Testis (tissue), 3 donors: Measurements from ENCODE around the gene HRG. TPM values are rescaled to one million over a fixed set of nuclear protein-coding genes. Genes with fewer than 3 reads are reported as not detected.

Experiments used
- DNase-seq: peaks from one replicate; pipeline ENCODE4 v3.0.0-alpha.2; 2019
- H3K27ac ChIP-seq, 2 donors: fragments of 200-600 bp; sonication (generic); one replicate each; pipeline ENCODE4 v1.5.1; 2019
- H3K27me3 ChIP-seq: fragments of 200-600 bp; sonication (generic); one replicate; pipeline ENCODE4 v1.5.1; 2019
- H3K36me3 ChIP-seq: fragments of 200-600 bp; sonication (generic); one replicate; pipeline ENCODE4 v1.5.1; 2017; ENCODE audit warnings: low read depth; ENCODE audit errors: missing control alignments
- H3K4me1 ChIP-seq: fragments of 200-600 bp; sonication (generic); one replicate; pipeline ENCODE4 v1.5.1; 2019
- H3K4me3 ChIP-seq, 2 donors: fragments of 200-600 bp; sonication (generic); one replicate each; pipeline ENCODE4 v1.5.1; 2017 to 2019
- H3K9me3 ChIP-seq: fragments of 200-600 bp; sonication (generic); one replicate; pipeline ENCODE4 v1.5.1; 2017
- POLR2A ChIP-seq: fragments of 450-650 bp; IDR thresholded peaks from one replicate; pipeline ENCODE4 v1.6.1; 2017; ENCODE audit warnings: antibody characterized with exemption, mild to moderate bottlenecking, moderate library complexity
- WGBS, 2 donors: methylation state at CpG; one replicate each; pipeline ENCODE4 v1.1.5; 2018; 5-methylcytosine and 5-hydroxymethylcytosine counted together
- intact Hi-C: fragments of 100-400 bp; cut with DNase I; formaldehyde crosslinking; loops from one replicate; pipeline ENCODE4 v1.15.1; 2023; ENCODE audit warnings: low total_unique reads
- polyA plus RNA-seq: library from polyadenylated mRNA; stranded (reverse); fragments of 350-450 nt; fragmentation: Illumina TruSeq; extraction: RNeasy Lipid Tissue Mini Kit (QIAGEN cat#74804); gene quantifications from one replicate; pipeline ENCODE4 v1.2.3, GENCODE V29; 2014; ENCODE audit warnings: low read depth, low replicate concordance; ENCODE audit not compliant: insufficient read depth
- small RNA-seq, 2 donors: library from RNA; depleted of rRNA; stranded (forward); fragments of <200 nt; gene quantifications; one replicate each; pipeline ENCODE3, GENCODE V24; 2016
- total RNA-seq, 2 donors: library from RNA; depleted of rRNA; stranded (reverse); fragments of >200 nt; gene quantifications; one replicate each; pipeline ENCODE4 v1.2.3, GENCODE V29; 2016
- TF ChIP-seq, protein P1 (sequence below), 3 experiments: fragments of 450-650 bp in 2 of 3; fragments of 200-600 bp in 1 of 3; sonication (generic) in 1 of 3; IDR thresholded peaks; one replicate each; pipeline ENCODE4 v1.5.1; 2016 to 2019; ENCODE audit warnings: antibody characterized with exemption in 3 of 3, mild to moderate bottlenecking in 2 of 3, moderate library complexity in 1 of 3

The HRG gene
- total and polyA plus RNA-seq, 3 donors from 2014 or later, result 0.16 TPM; not detected in 2

DNA sequence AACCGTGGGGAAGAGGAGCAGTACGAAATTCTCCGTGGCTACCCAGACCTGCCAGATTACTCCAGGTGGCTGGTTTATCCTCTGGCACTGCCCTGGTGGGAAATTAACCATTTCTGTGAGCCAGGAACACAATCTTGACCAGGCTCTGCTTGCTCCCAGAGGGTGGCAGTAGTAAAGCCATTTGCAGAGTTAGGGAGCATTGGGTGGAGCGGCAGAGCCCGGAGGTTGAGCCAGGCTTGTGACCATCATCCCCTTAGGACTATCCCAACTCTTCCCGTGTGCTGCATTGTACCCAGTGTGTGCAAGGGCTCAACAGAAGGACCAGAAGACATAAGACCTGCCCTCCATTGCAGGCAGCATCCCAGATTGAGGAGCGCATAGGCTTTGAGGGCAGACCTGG lies 56.6 kb downstream of the HRG start:
- Histone ChIP-seq H3K9me3 (no peaks in the 10 kb centered on the region), H3K36me3 (no peaks in the 10 kb centered on the region), H3K4me3 (no peak overlapping the region), H3K4me1 (no peaks in the 10 kb centered on the region), H3K27ac (no peak overlapping the region), H3K27me3 (no peaks in the 10 kb centered on the region)
- DNase-seq, result no peak
- intact Hi-C loops, result no loop called here
- WGBS, 2 donors, result 52 to 63% methylated on average over 5 to 7 of the region's 7 CpGs
- no peak for TF ChIP-seq POLR2A
- TF ChIP-seq, protein P1, sequence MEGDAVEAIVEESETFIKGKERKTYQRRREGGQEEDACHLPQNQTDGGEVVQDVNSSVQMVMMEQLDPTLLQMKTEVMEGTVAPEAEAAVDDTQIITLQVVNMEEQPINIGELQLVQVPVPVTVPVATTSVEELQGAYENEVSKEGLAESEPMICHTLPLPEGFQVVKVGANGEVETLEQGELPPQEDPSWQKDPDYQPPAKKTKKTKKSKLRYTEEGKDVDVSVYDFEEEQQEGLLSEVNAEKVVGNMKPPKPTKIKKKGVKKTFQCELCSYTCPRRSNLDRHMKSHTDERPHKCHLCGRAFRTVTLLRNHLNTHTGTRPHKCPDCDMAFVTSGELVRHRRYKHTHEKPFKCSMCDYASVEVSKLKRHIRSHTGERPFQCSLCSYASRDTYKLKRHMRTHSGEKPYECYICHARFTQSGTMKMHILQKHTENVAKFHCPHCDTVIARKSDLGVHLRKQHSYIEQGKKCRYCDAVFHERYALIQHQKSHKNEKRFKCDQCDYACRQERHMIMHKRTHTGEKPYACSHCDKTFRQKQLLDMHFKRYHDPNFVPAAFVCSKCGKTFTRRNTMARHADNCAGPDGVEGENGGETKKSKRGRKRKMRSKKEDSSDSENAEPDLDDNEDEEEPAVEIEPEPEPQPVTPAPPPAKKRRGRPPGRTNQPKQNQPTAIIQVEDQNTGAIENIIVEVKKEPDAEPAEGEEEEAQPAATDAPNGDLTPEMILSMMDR (IDR thresholded peaks at IDR 0.05), result no peak

GRCh38 chr3:186724911-186725310 lies 59.1 kb downstream of the HRG start:
- no peaks in the 10 kb centered on the region for H3K4me1 ChIP-seq
- no peak overlapping the region for H3K4me3 ChIP-seq
- TF ChIP-seq POLR2A, result no peak
- TF ChIP-seq, protein P1 (IDR thresholded peaks at IDR 0.05), result no peak
- no peaks in the 10 kb centered on the region for H3K9me3 ChIP-seq
- 81% methylated on average over 11 to 12 of the region's 12 CpGs for WGBS, 2 donors
- intact Hi-C loops, result no loop called here
- H3K27ac ChIP-seq, result no peak overlapping the region
- H3K36me3 ChIP-seq, result no peaks in the 10 kb centered on the region
- no peak for DNase-seq
- no peaks in the 10 kb centered on the region for H3K27me3 ChIP-seq

Small RNA genes lying within 50 kb of the gene (small RNA-seq; reads per million reads assigned to genes)
- gene RF00017, result 0 reads per million in 2 donors

Other genes with a start within 250 kb of the HRG start
- gene CRYGS, start 121.6 kb upstream of the HRG start, total RNA-seq, result 1 to 10 TPM; 6.1 to 8.6 TPM
- 6.3 TPM for gene CRYGS, start 121.6 kb upstream of the HRG start, polyA plus RNA-seq
- gene TBCCD1, start 98.7 kb upstream of the HRG start, total RNA-seq, result 10 to 100 TPM; 33.1 to 35.0 TPM
- 43.4 TPM for gene TBCCD1, start 98.7 kb upstream of the HRG start, polyA plus RNA-seq
- 10 to 100 TPM; 39.3 to 60.2 TPM for gene DNAJB11, start 95.3 kb upstream of the HRG start, total RNA-seq
- gene DNAJB11, start 95.3 kb upstream of the HRG start, polyA plus RNA-seq, result 58.5 TPM
- gene AHSG, start 53.0 kb upstream of the HRG start, total RNA-seq, result 1 to 10 TPM in 1 of 2 donors, under 1 TPM in 1; 0.81 to 1.6 TPM
- 1.5 TPM for gene AHSG, start 53.0 kb upstream of the HRG start, polyA plus RNA-seq
- gene FETUB, start 25.6 kb upstream of the HRG start, total RNA-seq, result under 1 TPM in 1 of 2 donors, not detected in 1; 0.79 TPM
- gene FETUB, start 25.6 kb upstream of the HRG start, polyA plus RNA-seq, result 2.4 TPM
- gene KNG1, start 51.3 kb downstream of the HRG start, total RNA-seq, result under 1 TPM; 0.31 to 0.43 TPM
- gene KNG1, start 51.3 kb downstream of the HRG start, polyA plus RNA-seq, result 0.34 TPM
- gene EIF4A2, start 117.6 kb downstream of the HRG start, total RNA-seq, result 100 to 1,000 TPM; 275 to 283 TPM
- 357 TPM for gene EIF4A2, start 117.6 kb downstream of the HRG start, polyA plus RNA-seq
- gene RFC4, start 140.5 kb downstream of the HRG start, total RNA-seq, result 10 to 100 TPM; 25.1 to 26.2 TPM
- 30.1 TPM for gene RFC4, start 140.5 kb downstream of the HRG start, polyA plus RNA-seq
- under 1 TPM in 1 of 2 donors, not detected in 1; 0.12 TPM for gene ADIPOQ, start 176.7 kb downstream of the HRG start, total RNA-seq
- 1.5 TPM for gene ADIPOQ, start 176.7 kb downstream of the HRG start, polyA plus RNA-seq